Nucleus accumbens (tissue), 56 donors: ENCODE data around the gene SLC38A11.

Source experiments
- DNase-seq, 56 donors: peaks; one replicate each; lab custom pipeline; 2025; lab: John Stamatoyannopoulos, UW

SLC38A11 gene

GRCh38 chr2:164974221-164974620 is 18.9 kb upstream of the SLC38A11 start:
- DNase-seq: no peak

- DNase-seq: no peak
Observed at GRCh38 chr2:164972216-164972615, 16.9 kb upstream of the SLC38A11 start.

GRCh38 chr2:164969909-164970690 is 14.8 kb upstream of the SLC38A11 start:
- DNase-seq: no peak

GRCh38 chr2:164967781-164968228 is 12.5 kb upstream of the SLC38A11 start:
- DNase-seq: no peak

GRCh38 chr2:164967361-164967760 is 12.0 kb upstream of the SLC38A11 start:
- no peak for DNase-seq

- DNase-seq: no peak
Observed at GRCh38 chr2:164964700-164965099, 9.4 kb upstream of the SLC38A11 start.

GRCh38 chr2:164960159-164960558 is 4.8 kb upstream of the SLC38A11 start:
- no peak for DNase-seq

GRCh38 chr2:164954186-164954585 is 1.1 kb downstream of the SLC38A11 start:
- no peak for DNase-seq

GRCh38 chr2:164953279-164953678 is 2.0 kb downstream of the SLC38A11 start:
- DNase-seq: no peak

GRCh38 chr2:164952057-164952702 is 3.1 kb downstream of the SLC38A11 start:
- no peak for DNase-seq

GRCh38 chr2:164948540-164948939 is 6.8 kb downstream of the SLC38A11 start:
- no peak for DNase-seq

- no peak for DNase-seq
Observed at GRCh38 chr2:164947281-164947680, 8.0 kb downstream of the SLC38A11 start.

- no peak for DNase-seq
Observed at GRCh38 chr2:164943289-164943688, 12.0 kb downstream of the SLC38A11 start.

GRCh38 chr2:164937864-164938401 is 17.4 kb downstream of the SLC38A11 start:
- DNase-seq: no peak

GRCh38 chr2:164935118-164936101 is 19.9 kb downstream of the SLC38A11 start:
- no peak for DNase-seq

- DNase-seq: no peak
Observed at GRCh38 chr2:164934401-164935117, 20.8 kb downstream of the SLC38A11 start.

GRCh38 chr2:164933671-164934189 is 21.6 kb downstream of the SLC38A11 start:
- no peak for DNase-seq

GRCh38 chr2:164932377-164932776 is 22.9 kb downstream of the SLC38A11 start:
- no peak for DNase-seq

GRCh38 chr2:164928101-164928673 is 27.1 kb downstream of the SLC38A11 start:
- no peak for DNase-seq
